Hematopoietic multipotent progenitor cell treated with erythropoietin and hydrocortisone succinate and interleukin-3 and kit ligand, for 17 days (in vitro differentiated cells): Measurements from ENCODE around the gene FOXO1.
"Not testable (repeated sequence)": the region's sequence is repeated elsewhere in the genome, so short reads cannot be mapped to it uniquely, and the experiment has no call there.

Experiments used
- DNase-seq: peaks from one replicate; pipeline ENCODE4 v3.0.0-alpha.2; 2015; ENCODE audit warnings: low spot score

Gene FOXO1

GRCh38 chr13:40666045-40666932 is at the start of gene FOXO1:
Gene FOXO1 (minus strand): TSS chr13:40666641. CDS start chr13:40666212, 429 bp downstream.
- DNase-seq: peak; percentile 87

DNA sequence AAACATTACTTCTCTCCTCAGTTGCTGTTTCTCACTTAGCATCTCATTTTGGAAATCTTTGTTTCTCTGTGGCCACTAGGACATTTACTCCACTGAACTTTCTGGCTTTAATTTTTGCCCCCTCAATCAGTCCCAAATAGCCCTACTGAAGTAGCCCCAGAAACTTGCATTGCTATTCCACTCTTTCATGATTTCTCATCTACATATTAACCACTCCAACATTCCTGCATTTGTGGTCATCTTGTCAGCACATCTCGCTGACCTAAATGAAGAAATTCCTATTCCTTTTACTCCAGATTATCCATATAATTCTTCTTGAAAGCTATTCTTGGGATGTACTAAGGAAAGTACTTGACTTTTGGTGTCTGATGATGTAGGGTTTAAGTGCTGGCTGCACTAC is 48.0 kb upstream of the FOXO1 start:
- DNase-seq: not testable (repeated sequence)

DNA sequence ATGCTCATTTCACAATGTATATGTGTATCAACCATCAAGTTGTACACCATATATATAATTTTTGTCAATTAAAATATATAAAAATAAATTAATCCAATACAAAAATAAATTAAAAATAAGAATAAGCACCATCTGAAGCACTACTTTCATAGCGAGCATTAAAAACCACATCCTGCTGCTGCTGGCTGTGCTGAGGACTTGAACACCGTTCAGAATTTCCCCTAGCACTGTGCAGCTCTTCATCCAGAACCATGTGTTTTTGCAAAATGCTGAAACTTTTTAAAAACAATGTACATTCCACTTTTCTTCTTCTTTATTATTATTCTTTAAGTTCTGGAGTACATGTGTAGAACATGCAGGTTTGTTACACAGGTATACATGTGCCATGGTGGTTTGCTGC is 40.0 kb upstream of the FOXO1 start:
- DNase-seq: no peak

GRCh38 chr13:40697711-40698110 is 31.3 kb upstream of the FOXO1 start:
- no peak for DNase-seq

DNA sequence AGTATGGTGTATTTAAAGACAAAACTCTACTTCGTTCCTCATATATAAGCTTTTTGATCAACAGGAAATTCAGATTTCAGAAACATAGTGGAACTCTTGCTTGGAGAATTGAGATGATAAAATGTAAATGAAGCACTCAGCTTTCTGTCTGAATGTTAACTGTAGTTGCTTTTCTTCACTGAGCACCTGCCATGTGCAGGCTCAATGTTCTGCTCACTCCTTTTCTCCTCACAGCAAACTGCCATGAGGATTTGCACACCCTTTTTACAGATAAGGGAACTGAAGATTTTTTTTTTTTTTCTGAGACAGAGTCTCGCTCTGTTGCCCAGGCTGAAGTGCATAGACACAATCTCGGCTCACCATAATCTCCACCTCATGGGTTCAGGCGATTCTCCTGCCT is 28.0 kb upstream of the FOXO1 start:
- no peak for DNase-seq

GRCh38 chr13:40692946-40693345 is 26.5 kb upstream of the FOXO1 start:
- no peak for DNase-seq

GRCh38 chr13:40688781-40689180 is 22.3 kb upstream of the FOXO1 start:
- no peak for DNase-seq

DNA sequence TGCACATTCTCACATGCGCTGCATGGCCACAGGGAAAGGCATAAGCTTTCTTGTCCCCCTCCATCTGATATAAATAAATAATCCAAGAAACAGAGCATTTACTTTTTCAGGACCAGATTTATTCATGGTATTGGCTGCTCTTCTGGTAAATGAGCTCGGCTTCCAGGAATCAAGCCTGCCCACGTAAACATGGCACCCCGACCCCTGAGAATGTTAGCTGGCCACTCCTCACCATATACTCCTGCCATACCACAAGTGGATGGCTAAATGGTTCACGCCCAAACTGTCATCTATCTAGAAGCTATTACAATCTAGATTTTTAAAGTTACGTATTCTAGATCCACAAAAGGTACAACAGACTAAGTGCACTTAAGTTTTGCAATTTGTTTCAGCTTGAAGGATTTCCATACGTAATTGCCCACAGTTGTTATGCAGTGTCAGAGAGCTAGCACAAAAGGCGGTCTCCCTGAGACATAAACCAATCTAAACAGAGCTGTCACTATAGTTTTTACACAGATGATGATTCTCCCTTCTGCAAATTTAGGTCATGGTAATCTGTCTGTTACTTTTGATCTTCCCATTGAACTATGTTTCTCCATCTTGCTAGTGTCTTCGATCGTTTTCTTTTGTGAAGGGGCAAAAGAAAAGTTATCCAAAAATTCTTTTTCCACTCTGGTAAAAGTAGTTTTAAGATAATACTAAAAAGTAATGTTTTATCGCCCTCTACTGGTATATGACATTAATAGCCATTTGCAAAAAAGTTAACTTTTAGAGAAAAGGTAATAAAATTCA is 16.2 kb upstream of the FOXO1 start:
- DNase-seq: peak; percentile 72

- peak; percentile 78 for DNase-seq
Observed at GRCh38 chr13:40681341-40682146, 15.1 kb upstream of the FOXO1 start.

- DNase-seq: no peak
Observed at GRCh38 chr13:40680659-40681323, 14.3 kb upstream of the FOXO1 start.

DNA sequence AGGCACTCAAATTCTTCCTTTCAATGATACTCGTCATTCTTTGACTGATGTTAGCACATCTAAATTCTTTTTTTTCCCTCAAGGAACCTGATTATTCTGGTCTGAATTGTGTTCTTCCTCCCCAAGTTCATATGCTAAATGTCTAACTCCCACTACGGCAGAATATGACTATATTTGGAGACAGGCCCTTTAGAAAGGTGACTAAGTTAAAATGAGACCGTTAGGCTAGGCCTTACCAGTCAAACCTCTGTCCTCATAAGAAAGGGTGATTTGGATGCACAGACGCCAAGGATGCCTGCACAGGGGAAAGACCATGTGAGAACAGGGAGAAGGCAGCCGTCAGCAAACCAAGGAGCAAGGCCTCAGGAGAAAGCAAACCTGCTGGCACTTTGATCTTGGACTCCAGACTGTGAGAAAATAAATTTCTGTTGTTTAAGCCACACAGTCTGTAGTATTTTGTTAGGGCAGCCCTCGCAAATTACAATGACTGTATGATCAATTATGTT is 13.1 kb upstream of the FOXO1 start:
- no peak for DNase-seq

GRCh38 chr13:40677064-40677463 is 10.6 kb upstream of the FOXO1 start:
- DNase-seq: no peak

DNA sequence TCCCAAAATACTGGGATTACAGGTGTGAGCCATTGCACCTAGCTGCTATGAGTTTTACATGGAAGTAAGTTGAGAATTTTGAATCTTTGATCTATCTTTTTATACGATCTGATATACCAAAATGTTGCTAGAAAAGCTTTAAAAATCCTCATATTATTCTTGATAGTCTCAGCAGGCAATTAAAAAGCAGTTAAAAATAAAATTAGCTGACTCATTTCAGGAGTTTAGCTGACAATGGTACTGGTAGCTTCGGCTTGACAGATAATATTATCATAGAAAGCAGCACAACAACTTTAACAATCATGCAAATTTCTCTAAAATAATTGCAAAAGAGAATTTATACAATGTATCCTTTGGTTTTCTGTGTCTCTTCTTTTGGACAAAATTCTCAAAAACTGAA is 9.6 kb upstream of the FOXO1 start:
- DNase-seq: no peak

DNA sequence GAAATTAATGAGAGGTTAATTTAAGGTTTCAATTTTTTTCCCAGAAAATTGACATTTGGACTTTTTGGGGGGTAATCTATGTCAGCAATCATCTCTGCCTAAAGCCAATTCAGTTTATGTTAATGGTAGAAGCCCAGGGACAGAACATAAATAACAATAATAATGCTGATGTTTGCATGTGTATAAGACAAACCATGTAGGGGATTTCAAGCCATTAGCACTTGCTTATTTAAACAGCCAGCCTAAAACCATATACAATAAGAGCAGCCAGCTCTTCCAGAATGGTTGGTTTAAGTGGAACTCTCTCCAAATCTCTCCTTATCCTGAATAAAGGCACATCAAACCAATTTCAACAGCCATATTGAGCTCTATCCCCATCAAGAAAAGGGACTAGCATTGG is 7.0 kb upstream of the FOXO1 start:
- DNase-seq: no peak

GRCh38 chr13:40672765-40673397 is 6.4 kb upstream of the FOXO1 start:
- no peak for DNase-seq

DNA sequence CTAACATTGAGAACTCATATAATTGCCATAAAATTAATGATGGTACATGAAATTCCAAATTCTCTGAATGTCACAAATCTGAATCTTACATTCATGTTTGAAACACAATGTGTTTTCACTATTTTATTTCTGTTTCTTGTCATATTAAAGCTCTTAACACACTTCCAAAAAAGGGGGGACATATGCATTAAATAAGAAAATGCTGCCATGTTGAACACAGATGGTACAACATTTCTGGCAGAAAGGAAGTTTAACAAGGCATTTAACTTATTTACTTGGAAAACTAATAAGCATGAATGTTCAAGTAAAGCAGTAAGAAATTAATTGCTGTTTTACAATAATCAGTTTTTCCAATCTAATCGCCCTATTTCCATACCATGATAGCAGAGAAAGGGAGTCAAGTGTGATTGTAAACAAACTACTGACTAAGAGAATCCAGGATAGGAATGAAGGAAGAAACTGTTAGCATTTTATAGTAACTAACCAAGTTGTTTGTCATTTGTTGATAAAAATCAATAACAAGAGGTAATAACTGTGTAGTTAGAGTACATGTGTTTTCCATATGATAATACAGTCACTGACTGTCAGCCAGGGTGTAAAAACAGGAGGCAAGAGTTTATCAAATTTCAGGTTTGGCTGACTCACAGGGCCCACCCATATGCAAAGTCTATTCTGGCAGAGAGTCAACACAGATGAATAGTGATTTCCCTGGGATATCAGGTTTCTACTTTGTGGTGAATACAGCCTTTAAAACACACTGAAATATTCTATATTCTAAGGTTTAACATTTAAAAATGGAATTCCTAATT is 5.7 kb upstream of the FOXO1 start:
- peak; percentile 93 for DNase-seq

GRCh38 chr13:40670307-40670706 is 3.9 kb upstream of the FOXO1 start:
- DNase-seq: no peak

DNA sequence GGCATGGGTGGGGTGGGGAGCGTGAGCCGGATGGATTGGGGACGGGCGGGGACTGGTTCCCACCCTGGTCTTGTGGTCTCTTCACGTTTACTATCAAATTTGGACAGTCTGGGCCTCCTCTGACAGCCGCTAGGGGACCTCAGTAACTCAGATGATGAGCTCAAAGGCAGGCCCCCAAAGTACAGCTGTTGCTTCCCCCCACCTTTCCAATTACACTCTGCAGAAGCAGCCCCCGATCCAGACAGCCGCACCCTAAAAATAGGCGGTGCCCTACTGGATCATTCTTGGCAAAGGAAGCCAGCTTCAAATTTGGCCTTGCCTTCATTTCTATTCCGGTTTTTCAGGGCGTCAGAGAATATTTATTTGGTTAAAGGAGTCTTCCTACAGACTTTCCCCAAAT is 1.9 kb upstream of the FOXO1 start:
- peak; percentile 88 for DNase-seq

GRCh38 chr13:40667622-40667978 is 1.2 kb upstream of the FOXO1 start:
- no peak for DNase-seq

- DNase-seq: peak; percentile 61
Observed at GRCh38 chr13:40666933-40667621, 636 bp upstream of the FOXO1 start.
